GM18867 (cell line): ENCODE measurements around the gene COL26A1.
"Not testable (repeated sequence)": the region's sequence is repeated elsewhere in the genome, so short reads cannot be mapped to it uniquely, and the experiment has no call there.

Experiments used
- ATAC-seq: cut with Tn5 transposase; IDR thresholded peaks from one replicate; pipeline ENCODE4 v1.9.1; 2021; ENCODE audit warnings: mild to moderate bottlenecking, moderate library complexity; ENCODE audit not compliant: unreplicated experiment

COL26A1 gene

DNA sequence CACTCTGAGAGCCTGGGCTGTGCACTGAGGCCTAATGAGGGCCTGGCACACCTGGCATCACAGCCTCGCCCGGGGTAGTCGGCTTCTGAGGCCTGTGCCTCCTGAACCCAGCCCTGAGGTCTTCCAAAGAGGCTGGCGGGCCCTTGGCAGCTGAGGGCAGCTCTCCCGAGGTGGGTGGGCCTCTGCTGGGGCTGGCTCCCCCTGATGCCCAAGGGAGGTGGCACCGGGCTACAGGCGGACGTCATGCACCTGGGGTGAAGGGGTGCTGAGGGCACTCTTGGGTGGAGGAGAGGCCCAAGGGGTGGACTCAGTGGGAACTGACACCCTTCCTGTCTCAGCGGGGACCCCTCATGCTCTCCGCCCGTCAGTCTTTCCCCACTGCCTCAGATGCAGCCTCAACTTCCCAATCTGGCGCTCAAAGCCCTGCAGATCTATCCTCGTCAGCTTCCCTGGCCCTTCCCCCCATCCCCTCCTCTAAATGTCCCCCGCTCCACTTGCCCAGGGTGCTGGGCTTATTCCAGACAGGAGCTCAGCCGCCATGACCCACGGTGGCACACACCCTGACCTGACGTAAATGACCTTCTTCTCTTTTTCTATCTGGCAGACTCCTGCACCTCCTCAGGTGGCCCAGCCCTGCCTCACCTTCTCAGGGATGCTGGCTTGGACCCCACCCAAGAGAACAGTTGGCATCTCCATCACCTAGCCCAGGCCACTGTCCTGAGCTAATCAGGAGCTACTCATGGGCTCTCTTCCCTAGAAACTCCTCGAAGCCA lies 228.2 kb downstream of the COL26A1 start:
- ATAC-seq: no peak

DNA sequence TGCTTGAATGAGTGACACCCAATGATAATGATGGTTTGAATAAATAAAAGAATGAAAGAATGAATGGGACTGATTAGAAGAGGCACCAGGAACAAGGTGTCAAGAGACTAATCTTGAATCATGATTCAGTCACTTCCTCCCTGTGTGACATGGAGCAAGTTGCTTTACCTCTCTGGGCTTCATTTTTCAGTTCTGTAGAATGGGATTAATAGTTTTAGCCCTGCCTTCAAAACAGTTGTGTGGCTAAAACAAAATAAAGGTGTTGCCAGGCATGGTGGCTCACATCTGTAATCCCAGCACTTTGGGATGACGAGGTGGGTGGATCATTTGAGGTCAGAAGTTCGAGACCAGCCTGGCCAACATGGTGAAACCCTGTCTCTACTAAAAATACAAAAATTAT lies 228.8 kb downstream of the COL26A1 start:
- ATAC-seq: no peak

DNA sequence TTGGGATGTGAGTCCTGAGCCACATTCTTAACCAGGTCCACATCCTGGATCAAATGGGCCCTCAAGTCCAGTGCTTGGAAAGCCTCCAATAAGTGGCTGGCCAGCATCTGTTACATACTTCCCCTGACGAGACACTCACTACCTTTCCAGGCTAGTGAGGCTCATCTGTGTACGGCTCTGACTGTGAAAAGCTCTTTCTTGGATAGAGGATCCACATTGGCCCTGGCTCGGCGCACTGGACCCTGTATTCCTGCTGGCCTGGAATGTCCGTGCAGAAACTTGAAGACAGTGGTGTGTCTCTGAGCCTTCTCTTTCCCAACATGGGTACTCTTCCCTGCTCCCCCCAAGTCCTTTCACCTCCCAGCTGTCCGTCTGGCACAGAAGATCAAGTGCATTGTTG lies 230.9 kb downstream of the COL26A1 start:
- ATAC-seq: no peak

- ATAC-seq: no peak
These were observed 232.1 kb downstream of the COL26A1 start for GRCh38 chr7:101594790-101595189.

DNA sequence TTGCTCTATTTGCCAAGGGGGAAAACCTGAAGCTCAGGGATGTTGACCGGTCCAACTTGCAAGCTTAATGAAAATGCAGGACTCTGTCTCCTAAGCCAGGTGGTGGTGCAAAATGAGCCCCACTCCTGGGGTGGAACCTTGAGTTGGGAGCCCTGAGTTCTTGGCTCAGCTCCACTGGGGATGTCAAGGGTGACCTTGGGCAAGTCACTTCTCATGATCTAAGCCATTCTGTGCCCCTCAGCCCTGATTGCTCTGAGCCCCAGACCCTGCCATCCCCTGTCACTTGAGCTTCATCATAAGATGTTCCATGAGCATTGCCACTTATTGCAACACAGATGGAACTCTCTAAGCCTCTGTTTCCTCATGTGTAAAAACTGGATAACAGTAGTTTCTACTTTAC lies 232.6 kb downstream of the COL26A1 start:
- ATAC-seq: no peak

- no peak for ATAC-seq
These were observed 233.3 kb downstream of the COL26A1 start for GRCh38 chr7:101595766-101596537.

- no peak for ATAC-seq
These were observed 234.2 kb downstream of the COL26A1 start for GRCh38 chr7:101596898-101597297.

DNA sequence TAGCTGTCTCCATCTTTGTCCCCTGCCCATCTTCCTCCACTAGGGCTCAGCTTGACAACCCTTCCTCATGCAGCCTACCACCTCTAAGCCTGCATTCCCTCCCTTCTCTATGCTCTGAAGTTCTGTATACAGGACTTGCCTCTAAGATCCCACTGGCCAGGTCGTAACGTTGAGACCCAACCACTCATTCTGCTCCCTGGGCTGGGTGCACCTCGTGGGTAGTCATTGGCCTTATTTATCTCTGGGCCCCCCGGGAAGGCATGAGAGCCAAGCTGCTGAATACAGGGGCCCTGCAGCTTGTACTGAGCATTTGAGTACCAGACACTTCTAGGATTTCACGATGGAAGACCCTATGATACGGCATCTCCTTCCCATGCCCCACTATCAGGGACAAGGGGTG lies 235.3 kb downstream of the COL26A1 start:
- no peak for ATAC-seq

DNA sequence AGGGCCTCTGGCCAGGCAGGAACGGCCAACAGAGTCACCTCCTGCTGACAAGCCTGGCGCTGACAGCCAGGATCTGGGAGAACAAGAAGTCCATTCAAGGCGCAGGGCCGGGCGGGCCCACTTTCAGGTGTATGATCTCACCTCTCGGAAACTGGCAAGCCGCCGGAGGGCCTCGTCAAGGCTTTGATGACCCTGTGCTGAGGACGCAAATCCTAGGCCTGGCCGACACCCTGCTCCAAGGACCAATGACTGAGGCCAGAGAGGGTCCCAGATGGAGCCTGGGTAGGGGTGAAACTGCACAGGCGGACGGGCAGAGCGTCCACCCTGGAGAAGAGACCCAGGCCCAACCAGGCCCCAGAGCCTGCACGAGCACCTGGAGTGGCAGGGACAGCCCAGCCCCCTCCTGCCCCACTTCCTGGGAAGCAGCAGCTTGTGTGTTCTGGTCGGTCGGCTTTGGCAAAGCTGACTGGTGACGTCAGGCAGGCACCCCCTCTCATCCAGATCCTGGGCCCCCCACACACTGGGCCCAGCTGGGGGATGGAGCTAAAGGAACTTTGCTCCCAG lies 235.8 kb downstream of the COL26A1 start:
- ATAC-seq: no peak

- no peak for ATAC-seq
These were observed 236.5 kb downstream of the COL26A1 start for GRCh38 chr7:101598986-101599771.

GRCh38 chr7:101599787-101600186 lies 237.1 kb downstream of the COL26A1 start:
- ATAC-seq: no peak

- no peak for ATAC-seq
These were observed 239.4 kb downstream of the COL26A1 start for GRCh38 chr7:101602082-101602481.

DNA sequence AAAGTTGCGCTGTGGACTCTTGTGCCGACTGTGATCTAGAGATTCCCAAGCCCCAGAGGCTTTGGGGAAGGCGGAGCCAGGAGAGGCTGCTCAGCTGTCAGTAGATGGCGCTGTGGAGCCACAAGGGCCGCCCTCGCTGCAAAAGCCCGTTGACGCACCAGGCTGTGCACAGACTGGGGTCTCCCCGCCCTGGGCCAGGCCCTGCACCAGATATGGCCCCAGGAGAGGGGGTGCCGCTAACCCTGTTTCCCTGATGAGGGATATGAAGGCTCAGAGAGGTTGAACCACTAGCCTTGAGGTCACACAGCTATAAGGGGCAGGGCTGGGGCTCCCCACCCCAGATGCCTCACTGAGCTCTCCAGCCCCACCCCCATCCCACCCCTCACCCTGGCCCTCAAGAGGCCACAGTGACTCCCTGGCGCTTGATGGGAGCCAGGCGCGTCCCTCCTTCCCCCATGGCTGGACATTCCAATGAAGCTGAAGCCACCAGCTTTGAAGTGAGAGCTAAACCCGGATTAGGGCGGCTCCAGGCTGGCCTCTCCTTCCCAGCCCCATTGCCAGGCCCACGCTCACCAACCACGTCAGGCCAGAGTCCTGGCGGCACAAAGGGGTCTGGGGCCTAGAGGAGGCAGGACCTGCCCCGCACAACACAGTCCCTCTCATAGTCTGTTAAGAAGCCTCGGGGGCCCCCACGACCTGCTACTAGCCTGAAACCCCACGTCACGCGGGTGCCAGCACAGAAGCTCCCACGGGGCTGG lies 240.0 kb downstream of the COL26A1 start:
- no peak for ATAC-seq

GRCh38 chr7:101604331-101604933 lies 241.8 kb downstream of the COL26A1 start:
- no peak for ATAC-seq

GRCh38 chr7:101604934-101605332 lies 242.3 kb downstream of the COL26A1 start:
- ATAC-seq: not testable (repeated sequence)

DNA sequence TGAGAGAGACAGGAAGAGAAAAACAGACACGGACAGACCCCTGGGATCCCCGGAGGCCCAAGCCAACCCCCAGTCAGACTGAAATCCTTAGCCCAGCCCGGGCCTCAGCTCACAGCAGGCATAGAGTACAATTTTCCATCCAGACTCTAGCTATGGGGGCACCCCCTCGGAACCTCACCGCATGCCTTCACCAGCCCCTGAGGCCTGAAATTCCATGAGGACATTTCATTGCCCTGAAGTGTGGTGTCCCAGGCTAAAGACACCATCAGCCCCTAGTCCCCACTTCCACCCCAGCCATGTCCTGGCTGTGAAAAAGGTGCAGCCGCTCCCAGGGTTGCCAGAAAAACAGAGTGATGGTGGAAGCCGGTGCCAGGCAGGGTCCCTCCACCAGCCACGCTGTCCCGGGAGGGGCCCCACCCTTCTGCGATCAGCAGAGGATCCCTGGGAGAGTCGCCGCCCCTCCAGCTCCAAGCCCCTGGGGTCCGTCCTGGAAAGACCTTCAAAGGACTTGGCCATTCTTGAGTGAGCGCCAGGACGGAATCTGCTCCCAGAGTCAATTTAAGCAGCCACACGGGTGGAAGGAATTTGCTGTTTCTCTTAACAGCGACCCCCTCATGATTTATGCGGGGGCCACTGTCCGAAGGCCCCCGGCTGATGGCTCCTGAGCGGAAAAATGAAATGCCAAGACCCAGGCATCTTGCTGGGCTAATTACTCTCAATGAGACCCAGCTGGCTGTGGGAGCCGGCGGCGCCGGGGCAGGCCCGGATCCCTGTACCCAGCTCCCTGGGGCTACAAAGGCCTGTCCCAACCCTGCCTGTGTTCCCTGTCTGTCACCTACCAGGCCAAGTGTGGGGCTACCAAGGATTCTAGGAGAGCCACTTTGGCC lies 243.2 kb downstream of the COL26A1 start:
- ATAC-seq: no peak

DNA sequence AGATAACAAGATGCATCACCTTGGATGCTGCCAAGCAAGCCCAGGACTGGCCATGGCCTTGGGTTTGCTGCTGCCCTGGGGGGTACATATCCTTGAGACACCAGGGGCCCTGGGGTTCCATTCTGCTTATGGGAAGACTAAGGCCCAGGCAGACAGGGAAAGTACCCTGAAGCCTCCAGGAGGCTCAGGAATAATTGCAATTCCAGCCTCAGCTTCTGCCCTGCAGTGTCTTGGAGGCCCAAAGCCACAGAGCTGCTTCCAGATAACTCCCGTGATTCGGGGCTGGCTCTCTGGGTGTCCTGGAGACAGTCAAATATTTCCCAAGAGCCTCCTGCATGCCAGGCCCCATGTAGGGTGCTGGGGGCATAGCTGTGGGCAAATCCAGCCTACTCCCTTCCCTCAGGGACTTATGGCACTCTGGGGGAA lies 243.8 kb downstream of the COL26A1 start:
- ATAC-seq: no peak
